GM12872 (cell line): ENCODE results near the gene LILRA6.
"Not testable (repeated sequence)": the region's sequence is repeated elsewhere in the genome, so short reads cannot be mapped to it uniquely, and the experiment has no call there.

ENCODE experiments used
- CTCF ChIP-seq: IDR thresholded peaks from 3 replicates; pipeline ENCODE4 v1.5.1; 2011; ENCODE audit warnings: low read depth, mild to moderate bottlenecking, low read length, moderate library complexity; ENCODE audit not compliant: insufficient read depth

The LILRA6 gene

GRCh38 chr19:54242646-54243045 lies at the start of gene LILRA6:
LILRA6 (minus strand) TSS chr19:54242790.
- TF ChIP-seq CTCF = not testable (repeated sequence)

- TF ChIP-seq CTCF = no peak
Measured at GRCh38 chr19:54287456-54287855, 44.9 kb upstream of the LILRA6 start.

GRCh38 chr19:54282686-54283470 lies 40.3 kb upstream of the LILRA6 start:
- no peak for TF ChIP-seq CTCF

GRCh38 chr19:54281007-54281728 lies 38.6 kb upstream of the LILRA6 start, which contains the start of gene LILRB2:
LILRB2 (minus strand) TSS chr19:54281110; CDS start chr19:54280496, 614 bp downstream.
- TF ChIP-seq CTCF = no peak

GRCh38 chr19:54279406-54279962 lies 36.9 kb upstream of the LILRA6 start:
- no peak for TF ChIP-seq CTCF

GRCh38 chr19:54275951-54276350 lies 33.4 kb upstream of the LILRA6 start:
- TF ChIP-seq CTCF = no peak

- TF ChIP-seq CTCF = no peak
Measured at GRCh38 chr19:54273821-54274220, 31.2 kb upstream of the LILRA6 start.
